ENCODE results near the gene ARMC2.

ARMC2 gene, protein sequence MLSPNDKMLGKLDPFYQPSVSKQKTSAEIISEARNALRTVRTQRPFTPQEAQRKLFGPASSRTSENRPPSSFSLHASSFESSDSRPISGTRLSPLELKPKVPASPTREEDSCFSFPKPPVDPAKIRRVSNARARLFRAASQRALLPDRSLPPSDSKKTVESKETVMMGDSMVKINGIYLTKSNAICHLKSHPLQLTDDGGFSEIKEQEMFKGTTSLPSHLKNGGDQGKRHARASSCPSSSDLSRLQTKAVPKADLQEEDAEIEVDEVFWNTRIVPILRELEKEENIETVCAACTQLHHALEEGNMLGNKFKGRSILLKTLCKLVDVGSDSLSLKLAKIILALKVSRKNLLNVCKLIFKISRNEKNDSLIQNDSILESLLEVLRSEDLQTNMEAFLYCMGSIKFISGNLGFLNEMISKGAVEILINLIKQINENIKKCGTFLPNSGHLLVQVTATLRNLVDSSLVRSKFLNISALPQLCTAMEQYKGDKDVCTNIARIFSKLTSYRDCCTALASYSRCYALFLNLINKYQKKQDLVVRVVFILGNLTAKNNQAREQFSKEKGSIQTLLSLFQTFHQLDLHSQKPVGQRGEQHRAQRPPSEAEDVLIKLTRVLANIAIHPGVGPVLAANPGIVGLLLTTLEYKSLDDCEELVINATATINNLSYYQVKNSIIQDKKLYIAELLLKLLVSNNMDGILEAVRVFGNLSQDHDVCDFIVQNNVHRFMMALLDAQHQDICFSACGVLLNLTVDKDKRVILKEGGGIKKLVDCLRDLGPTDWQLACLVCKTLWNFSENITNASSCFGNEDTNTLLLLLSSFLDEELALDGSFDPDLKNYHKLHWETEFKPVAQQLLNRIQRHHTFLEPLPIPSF

DNA sequence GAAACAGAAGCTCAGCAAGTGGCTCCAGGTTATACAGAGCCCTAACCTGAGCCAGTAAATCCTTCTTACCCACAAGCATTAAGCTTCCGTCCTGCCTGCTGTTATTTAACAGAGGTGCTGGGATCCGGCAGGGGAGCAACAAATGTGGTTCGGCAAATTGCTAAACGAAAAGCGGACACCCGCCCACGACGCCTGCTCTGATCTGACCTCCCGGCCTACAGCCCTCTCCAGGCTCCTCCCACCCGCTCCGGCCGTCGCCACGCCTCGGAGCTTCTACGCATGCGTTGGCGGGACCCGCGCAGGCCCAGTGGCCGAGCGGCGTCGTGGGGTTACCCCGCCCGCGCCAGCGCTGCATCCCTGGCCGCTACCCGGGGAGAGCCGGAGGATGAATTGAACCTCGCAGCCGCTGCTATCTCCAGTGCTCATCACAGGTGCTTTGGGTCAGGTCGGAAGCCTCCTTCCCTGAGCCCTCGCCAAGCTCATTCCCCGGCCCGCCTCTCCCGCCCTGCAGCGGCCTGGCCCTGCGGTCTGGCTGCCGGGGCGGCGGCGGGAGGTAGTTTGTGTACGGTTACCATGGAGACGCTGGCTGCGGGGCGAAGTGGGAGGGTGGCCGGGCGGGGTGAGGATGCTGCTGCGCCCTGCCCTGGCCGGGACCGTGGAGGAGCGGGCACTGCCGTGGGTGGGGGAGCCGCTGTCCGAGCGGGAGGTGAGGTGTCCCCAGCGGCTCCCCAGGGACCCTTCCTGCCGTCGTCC, at the start of gene ARMC2:
ARMC2 (plus strand) TSS at position 307 of the 753 bp plus-strand sequence. CDS start 5,846 bp downstream, outside the sequence.
- Histone ChIP-seq H3K4me2 (ENCODE audit: low read depth, low read length, poor library complexity, severe bottlenecking) (peak within 1 kb of the TSS; percentile 90), H4K20me1 (ENCODE audit: insufficient read depth, low read length, poor library complexity, severe bottlenecking) (no peaks in the 10 kb centered on the region), H3K27me3 (ENCODE audit: insufficient read depth, low read length, poor library complexity, severe bottlenecking) (no peaks in the 10 kb centered on the region), H3K36me3 (ENCODE audit: insufficient read depth, low read length) (no peaks in the 10 kb centered on the region), H3K79me2 (ENCODE audit: insufficient read depth, low read length) (peaks cover 7% of the 10 kb centered on the region; the same call in 1 of the 2 replicates), H3K4me3 (ENCODE audit: low read length, poor library complexity, severe bottlenecking) (peak within 1 kb of the TSS; percentile 81), H2AFZ (ENCODE audit: low read length) (peak within 1 kb of the TSS; percentile 95), H3K4me1 (ENCODE audit: insufficient read depth, low read length, poor library complexity, severe bottlenecking) (peaks cover 53% of the 10 kb centered on the region), H3K9me2 (replicated peaks; ENCODE audit: low read depth, low read length) (no peaks in the 10 kb centered on the region), H3F3A (ENCODE audit: low read depth) (peaks cover 8% of the 10 kb centered on the region), H3K9ac (ENCODE audit: low read depth, low read length, poor library complexity, severe bottlenecking) (peak within 1 kb of the TSS; percentile 68), H3K9me3 (ENCODE audit: insufficient read depth, low read depth, low read length) (no peaks in the 10 kb centered on the region)
- no peak for TF ChIP-seq EZH2phosphoT487 (IDR thresholded peaks at IDR 0.05; ENCODE audit: borderline replicate concordance)
- TF ChIP-seq, protein P1, sequence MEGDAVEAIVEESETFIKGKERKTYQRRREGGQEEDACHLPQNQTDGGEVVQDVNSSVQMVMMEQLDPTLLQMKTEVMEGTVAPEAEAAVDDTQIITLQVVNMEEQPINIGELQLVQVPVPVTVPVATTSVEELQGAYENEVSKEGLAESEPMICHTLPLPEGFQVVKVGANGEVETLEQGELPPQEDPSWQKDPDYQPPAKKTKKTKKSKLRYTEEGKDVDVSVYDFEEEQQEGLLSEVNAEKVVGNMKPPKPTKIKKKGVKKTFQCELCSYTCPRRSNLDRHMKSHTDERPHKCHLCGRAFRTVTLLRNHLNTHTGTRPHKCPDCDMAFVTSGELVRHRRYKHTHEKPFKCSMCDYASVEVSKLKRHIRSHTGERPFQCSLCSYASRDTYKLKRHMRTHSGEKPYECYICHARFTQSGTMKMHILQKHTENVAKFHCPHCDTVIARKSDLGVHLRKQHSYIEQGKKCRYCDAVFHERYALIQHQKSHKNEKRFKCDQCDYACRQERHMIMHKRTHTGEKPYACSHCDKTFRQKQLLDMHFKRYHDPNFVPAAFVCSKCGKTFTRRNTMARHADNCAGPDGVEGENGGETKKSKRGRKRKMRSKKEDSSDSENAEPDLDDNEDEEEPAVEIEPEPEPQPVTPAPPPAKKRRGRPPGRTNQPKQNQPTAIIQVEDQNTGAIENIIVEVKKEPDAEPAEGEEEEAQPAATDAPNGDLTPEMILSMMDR (conservative IDR thresholded peaks at IDR 0.05; ENCODE audit: low read length), result no peak

DNA sequence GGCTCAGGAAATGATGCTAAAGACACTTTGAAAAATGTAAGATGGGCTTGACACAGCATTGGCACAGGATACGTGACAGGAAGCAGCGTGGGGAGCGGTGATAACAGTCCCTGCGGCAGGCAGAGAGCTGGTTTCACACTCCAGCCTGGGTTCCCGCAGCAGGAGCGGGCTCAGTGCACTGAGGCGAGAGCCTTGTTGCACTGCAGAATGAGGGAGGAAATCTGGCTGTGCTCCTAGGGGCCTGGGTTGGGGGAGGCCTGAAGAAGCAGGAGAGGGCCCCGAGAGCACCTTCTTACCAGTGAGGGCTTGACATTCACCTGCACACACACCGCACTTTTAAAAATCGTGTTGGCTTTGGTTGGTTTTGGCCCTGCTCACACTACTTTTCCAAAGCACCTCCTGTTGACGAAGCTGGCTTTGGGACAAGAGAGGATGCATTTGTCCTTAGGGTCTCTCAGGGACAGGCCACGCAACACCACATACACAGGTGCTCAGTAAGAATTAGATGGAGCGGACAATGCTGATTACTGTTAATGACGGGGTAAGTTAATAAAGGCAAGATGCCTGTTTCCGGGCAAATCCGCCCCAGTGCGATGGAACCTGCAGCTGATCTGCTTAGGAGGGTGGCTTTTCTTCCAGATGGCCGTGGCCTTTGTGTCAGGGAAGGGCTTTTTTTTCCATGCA, 49.4 kb upstream of the ARMC2 start:
- peak overlapping the region; percentile 59 for H3K4me3 ChIP-seq (ENCODE audit: low read length, poor library complexity, severe bottlenecking)
- peak overlapping the region; percentile 4; the same call in 1 of the 2 replicates for H2AFZ ChIP-seq (ENCODE audit: low read length)
- H3K27me3 ChIP-seq (ENCODE audit: insufficient read depth, low read length, poor library complexity, severe bottlenecking), result no peaks in the 10 kb centered on the region
- H3K36me3 ChIP-seq (ENCODE audit: insufficient read depth, low read length), result no peaks in the 10 kb centered on the region
- H3K9ac ChIP-seq (ENCODE audit: low read depth, low read length, poor library complexity, severe bottlenecking), result peak overlapping the region; percentile 70
- H3K9me3 ChIP-seq (ENCODE audit: insufficient read depth, low read depth, low read length), result no peaks in the 10 kb centered on the region
- H3K79me2 ChIP-seq (ENCODE audit: insufficient read depth, low read length), result no peaks in the 10 kb centered on the region
- H3K4me1 ChIP-seq (ENCODE audit: insufficient read depth, low read length, poor library complexity, severe bottlenecking), result peaks cover 60% of the 10 kb centered on the region
- TF ChIP-seq, protein P1 (conservative IDR thresholded peaks at IDR 0.05; ENCODE audit: low read length), result no peak
- TF ChIP-seq EZH2phosphoT487 (IDR thresholded peaks at IDR 0.05; ENCODE audit: borderline replicate concordance), result no peak
- H3F3A ChIP-seq (ENCODE audit: low read depth), result peaks cover 21% of the 10 kb centered on the region
- no peaks in the 10 kb centered on the region for H4K20me1 ChIP-seq (ENCODE audit: insufficient read depth, low read length, poor library complexity, severe bottlenecking)
- peak overlapping the region; percentile 75 for H3K4me2 ChIP-seq (ENCODE audit: low read depth, low read length, poor library complexity, severe bottlenecking)
- H3K9me2 ChIP-seq (replicated peaks; ENCODE audit: low read depth, low read length), result no peaks in the 10 kb centered on the region

DNA sequence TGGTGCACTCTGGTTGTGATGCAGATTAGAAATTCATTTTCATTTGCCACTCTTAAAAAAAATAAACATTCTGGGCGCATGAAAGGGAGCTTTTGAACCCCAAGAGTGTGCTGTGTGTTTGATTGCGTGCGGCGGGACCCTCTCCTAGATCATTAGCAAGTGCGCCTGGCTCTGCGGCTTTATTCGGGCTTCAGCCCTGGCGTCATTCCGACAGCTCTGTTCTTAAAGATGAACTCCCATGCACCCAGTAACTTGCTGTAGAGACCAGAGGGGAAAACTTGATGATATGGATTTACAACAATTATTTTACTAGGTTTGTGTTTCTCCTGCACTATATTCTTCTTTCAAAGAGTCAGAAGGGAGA, 48.9 kb upstream of the ARMC2 start:
- H3K4me2 ChIP-seq (ENCODE audit: low read depth, low read length, poor library complexity, severe bottlenecking), result peak overlapping the region; percentile 75
- no peaks in the 10 kb centered on the region for H3K9me3 ChIP-seq (ENCODE audit: insufficient read depth, low read depth, low read length)
- H4K20me1 ChIP-seq (ENCODE audit: insufficient read depth, low read length, poor library complexity, severe bottlenecking), result no peaks in the 10 kb centered on the region
- peak overlapping the region; percentile 59 for H3K4me3 ChIP-seq (ENCODE audit: low read length, poor library complexity, severe bottlenecking)
- TF ChIP-seq, protein P1 (conservative IDR thresholded peaks at IDR 0.05; ENCODE audit: low read length), result no peak
- TF ChIP-seq EZH2phosphoT487 (IDR thresholded peaks at IDR 0.05; ENCODE audit: borderline replicate concordance), result no peak
- H3K36me3 ChIP-seq (ENCODE audit: insufficient read depth, low read length), result no peaks in the 10 kb centered on the region
- peaks cover 57% of the 10 kb centered on the region for H3K4me1 ChIP-seq (ENCODE audit: insufficient read depth, low read length, poor library complexity, severe bottlenecking)
- H3F3A ChIP-seq (ENCODE audit: low read depth), result peaks cover 21% of the 10 kb centered on the region
- no peak overlapping the region for H2AFZ ChIP-seq (ENCODE audit: low read length)
- peak overlapping the region; percentile 61 for H3K9ac ChIP-seq (ENCODE audit: low read depth, low read length, poor library complexity, severe bottlenecking)
- no peaks in the 10 kb centered on the region for H3K79me2 ChIP-seq (ENCODE audit: insufficient read depth, low read length)
- H3K9me2 ChIP-seq (replicated peaks; ENCODE audit: low read depth, low read length), result no peaks in the 10 kb centered on the region
- H3K27me3 ChIP-seq (ENCODE audit: insufficient read depth, low read length, poor library complexity, severe bottlenecking), result no peaks in the 10 kb centered on the region
